Activated naive CD4-positive, alpha-beta T cell (primary cell): Measurements from ENCODE around the gene PLEKHG5.
"Not testable (repeated sequence)": the region's sequence is repeated elsewhere in the genome, so short reads cannot be mapped to it uniquely, and the experiment has no call there.

ENCODE experiments used
- DNase-seq, 4 experiments: peaks; one replicate each; lab custom pipeline; 2025; lab: John Stamatoyannopoulos, UW

Gene PLEKHG5

DNA sequence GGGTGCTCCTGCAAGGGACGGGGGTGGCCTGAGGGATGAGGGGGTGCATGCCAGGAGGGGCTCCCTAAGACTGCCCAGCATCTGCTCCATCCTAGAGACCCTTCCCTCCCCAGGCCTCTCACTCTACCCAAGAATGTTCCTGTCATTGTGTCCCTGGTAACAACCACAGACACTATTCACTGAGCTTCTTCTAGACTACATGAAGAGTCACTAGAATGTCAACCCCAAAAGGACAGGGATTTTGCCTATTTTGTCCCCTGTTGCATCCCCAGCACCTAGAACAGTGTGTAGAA is 28.4 kb downstream of the PLEKHG5 start:
- DNase-seq, result no peak

DNA sequence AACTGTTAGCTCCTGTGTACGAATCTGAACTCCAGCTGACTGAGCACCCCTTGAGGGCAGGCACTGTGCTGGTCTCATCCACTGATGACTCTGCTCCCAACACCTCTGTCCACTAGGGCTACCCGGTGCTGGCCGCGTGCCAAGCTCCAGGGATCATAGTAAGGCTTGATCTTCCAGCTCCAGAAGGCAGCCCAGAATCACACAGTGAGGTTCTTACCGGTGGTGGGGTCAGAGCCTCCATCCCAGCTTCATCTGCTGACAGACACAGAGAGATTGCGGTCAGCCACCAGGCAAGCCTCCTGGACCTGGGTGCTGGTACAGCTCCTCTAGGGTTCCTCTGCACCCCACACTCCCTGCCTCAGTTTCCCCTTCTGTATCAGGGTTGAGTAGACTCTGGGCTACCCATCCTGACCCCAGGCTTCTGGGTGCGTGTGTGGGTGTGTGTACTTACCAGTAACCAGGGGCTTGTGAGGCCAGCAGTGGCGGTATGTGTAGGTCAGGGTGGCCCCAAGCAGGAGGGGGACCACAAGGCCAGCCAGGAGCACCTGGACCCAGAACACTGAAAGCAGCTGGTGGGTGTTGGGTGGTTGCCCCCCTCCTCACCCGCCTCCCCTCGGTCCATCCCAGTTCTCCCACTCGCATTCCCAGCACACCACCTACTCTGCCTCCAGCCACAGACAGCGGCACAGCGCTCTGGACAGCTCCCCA is 28.9 kb downstream of the PLEKHG5 start:
- no peak for DNase-seq

DNA sequence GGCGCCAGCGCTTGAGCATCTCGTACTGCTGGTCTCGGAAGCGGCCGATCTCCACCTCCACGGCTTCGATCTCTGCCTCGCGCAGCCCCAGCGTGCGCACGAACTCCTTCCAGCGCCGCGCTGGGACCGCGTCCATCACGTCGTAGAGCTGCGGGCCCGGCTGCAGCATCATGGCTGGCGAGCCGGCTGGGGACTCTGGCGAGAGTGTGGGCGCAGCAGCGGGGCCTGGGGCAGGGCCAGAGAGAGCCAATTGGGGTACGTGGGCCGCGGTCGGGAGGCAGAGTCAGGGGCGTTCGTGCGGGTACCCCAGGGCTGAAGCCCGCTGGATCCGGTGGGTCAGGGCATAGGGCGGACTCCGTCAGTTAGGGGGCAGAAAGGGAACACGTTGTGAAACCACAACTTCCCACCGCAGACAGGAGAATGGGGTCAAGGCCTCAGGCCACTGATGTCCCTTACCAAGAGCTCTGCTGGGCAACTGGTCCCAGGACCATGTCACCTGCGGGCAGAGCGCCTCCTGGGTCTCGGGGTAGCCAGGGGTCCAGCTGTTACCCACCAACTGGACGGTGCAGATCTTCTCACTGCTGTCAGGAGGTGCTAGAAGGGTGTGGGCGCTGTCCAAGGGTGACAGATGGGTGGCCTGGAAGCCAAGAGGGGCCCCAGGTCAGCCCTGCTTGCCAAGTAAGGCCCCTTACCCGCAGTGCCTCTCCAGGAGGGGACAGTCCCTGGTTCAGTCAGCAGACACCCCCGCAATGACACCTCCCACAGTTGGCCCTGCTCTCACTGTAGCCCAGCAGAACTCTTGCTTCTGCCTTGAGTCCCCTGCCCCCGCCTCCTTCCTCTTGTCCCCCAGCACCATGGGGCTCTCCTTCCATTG is 29.7 kb downstream of the PLEKHG5 start:
- no peak for DNase-seq

DNA sequence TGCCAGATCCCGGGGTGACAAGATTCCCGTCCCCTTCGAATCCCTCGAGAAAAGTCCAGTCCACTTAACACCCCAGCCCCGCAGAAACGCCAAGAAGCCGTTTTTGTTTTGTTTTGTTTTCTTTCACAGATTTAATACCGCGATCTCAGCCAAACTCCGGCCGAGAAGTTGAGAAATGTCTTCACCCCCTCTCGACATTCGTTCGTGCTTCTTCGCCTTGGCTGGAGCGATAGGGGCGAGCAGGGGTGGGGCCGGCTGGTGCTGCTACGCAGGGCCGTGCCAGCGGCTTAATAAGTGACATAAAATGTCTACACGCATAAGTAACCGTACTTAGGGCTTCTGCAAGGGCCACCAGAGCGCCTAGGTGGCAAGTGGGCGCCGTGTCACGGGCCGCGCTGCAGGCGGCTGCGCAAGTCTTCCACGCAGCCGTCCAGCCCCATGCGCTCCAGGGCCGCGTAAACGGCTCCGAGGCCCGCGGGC is 30.4 kb downstream of the PLEKHG5 start:
- DNase-seq, result no peak

DNA sequence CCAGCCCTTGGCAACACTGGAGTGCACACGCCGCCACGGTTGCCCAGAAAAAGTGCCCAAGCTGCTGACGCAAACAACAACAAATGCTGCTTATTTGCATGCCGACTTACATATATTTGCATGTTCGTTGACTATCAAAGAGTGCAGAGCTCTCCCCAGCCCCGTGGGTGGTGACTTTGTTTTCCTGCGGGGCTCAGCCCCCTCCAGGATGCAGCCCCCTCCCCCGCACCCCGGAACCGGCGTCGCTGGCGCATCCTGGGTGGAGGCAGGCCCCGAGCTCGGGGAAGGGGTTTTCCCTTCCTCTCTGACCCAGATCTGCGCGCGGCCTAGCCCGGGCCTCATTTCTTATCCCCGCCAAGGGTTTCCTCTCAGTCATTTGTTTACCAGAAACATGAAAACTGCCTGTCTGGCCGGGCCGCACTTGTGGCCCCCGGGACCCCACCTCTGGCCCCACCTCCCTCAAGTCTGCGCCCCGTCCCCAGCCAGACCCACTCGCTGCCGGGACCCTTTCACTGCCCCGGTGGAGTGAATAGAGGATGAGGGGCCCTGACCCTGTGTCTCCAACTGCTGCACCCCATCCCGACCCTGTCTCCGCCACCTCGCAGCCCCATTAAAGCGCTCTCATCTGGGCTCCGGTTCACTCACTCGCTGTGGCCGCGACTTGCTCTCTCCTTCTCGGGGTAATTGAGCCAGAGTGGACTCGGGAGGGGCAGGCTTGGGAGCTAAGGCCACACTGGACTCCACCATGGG is 31.0 kb downstream of the PLEKHG5 start:
- DNase-seq, result peak; percentile 39 to 87 (median 68)

DNA sequence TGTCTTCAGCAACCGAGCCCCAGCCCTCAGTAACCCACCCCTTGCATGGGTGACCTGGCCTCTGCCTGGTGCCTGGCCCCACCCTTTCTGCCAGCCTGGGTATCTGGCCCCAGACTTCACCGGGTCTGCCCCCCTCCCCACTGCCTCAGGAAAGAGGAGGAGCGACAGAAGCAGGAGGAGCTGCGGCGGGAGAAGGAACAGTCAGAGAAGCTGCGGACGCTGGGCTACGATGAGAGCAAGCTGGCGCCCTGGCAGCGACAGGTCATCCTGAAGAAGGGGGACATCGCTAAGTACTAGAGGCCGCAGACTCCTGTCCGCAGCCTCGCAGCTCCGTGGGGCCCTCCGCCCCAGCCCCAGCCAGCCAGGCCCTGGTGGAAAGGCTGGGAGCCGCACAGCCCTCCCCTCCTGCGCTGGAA is 31.6 kb downstream of the PLEKHG5 start:
- DNase-seq, result peak in 2 of 4 experiments; percentile 44 to 47

DNA sequence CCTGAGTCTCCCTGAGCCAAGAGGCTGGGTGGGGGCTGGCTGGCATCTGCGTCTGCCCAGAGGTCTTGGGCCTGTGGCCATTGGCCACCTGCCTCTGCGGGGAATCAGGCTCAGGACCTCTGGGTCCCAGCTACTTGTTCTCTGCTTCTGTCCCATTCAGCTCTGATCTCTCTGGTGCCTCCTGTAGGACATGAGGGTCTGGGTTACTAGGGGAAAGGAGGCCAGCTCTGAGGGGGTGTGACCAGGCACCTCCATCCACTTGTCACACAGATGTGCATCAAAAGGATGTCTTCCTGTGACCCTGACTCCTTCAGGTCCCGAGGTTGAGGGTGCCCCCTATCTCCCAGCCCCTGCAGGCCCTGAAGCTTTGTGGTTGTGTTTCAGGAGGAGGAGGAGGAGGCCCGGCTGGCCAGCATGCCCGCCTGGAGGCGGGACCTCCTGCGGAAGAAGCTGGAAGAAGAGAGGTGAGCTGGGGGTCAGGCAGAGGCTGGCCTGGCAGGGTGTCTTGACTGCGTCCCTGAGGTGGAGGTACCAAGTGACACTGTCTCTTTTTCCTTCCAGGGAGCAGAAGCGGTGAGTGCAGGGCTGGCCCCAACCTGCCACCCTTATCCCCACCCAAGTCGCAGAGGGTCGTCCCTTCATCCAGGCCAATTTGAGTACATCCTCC is 34.5 kb downstream of the PLEKHG5 start:
- DNase-seq, result no peak

DNA sequence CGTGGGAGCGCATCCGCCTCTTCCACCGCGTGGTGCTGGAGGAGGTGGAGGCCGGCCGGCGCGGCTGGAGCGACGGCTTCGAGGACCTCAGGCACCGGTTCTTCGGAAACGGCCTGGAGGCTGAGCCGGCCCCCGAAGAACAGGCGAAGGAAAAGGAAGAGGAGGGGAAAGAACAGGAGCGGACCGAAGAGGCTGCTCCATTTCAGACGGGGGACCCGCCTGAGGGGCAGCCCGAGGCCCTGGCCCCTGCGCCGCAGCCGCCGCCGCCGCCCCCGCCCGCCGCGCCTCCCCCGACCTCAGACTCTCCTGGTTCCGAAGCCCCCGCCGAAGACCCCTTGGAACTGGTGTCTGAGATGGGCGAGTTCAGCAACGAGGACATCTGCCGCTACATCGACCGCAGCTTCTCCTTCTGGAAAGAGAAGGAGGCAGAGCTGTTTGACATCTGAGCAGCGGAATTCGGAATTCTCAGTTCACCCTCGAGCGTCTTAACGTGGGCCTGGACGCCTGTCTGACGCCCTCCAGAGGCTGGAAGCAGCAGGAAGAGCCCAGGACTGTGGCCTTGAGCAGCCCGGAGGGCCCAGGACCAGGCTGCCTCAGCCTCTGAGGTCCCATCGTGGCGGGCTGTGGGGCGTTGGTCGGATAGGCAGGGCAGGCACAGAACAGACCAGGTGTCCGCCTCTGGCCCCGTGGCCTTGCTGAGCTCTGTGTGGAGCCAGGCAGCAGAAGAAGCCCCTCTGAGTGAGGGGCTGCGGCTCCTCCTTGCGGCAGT is 35.5 kb downstream of the PLEKHG5 start:
- DNase-seq, result not testable (repeated sequence)

DNA sequence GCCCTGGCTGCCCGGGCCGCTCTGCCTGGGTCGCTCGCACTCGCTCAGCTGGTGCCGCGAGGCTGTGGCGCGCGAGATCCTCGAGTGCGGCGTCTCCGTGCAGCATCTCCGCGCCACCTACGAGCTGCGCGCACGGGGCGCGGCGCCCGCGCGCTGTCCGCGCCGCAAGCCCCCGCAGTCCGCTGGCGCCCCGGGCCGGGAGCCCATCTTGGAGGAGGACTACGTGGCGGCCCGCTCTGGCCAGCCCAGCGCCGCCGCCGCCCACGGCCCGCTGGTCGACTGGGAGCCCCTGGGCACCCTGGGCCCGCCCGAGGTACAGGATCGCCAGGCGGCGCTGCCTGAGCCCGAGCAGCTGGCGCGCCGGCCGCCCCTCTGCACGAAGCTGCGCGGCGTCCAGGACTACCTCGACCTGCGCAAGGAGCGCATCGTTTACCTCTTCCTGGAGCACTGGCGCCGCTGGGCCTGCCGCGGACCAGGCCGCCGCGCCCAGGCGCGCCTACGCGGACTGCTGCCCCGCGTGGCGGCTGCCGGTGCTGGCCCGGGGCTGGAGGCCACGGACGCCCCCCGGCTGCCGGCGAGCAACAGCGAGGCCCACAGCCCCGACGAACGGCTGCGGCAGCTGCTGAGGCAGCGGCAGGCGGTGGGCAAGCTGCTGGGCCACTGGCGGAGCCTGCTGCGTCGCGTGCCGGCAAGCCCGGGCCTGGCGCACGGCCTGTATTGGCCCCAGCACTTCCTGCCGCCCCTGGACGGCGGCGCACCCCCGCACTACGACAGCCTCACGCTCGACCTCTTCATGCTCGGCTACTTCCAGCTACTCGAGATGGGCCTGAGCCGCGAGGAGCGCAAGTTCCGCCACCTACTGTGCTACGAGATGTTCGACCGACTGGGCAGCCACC is 36.4 kb downstream of the PLEKHG5 start:
- peak in 1 of 4 experiments; percentile 17 for DNase-seq

DNA sequence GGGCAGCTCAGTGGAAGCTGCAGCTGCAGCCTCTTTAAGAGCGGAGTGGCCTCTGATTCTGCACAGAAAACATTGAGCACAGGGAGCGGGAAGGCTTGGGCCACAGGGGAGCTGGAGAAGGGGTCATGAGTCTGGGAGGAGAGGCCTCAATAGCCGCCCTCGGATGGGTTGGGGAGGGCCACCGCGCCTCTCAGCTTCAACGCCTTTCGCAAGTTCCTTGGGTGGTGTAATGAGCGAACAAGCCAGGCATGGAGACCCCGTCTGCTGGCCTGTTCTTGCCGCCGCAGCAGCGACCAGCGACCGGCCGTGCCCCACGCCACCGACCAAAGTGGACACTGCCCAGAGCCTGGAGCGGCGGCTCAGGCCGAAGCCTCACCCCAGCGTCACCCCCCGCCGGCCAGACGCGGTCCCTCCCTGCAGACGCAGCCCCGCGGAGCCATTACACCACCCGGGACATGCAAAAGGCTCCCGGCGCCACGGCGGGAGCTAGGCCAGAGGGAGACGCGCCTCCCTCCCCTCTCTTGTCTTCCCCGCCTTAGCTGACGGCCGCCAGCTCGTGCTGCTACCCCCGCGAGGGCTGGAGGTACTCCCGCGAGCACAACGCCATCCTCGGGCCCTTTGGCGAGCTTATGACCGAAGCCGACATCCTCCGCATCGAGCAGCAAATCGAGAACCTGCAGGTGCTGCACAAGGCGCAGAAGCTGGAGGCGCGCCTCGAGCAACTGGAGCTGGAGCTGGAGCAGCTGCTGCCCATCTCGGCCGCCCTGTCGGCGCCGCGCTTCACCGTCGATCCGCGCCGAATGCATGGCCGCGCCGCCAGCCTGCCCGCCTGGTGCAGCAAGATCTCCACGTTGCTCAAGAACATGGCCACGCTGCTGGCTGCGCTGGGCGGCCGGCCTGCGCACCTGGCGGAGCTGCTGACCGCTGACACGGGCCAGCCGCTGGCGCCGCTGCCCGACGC is 37.3 kb downstream of the PLEKHG5 start:
- not testable (repeated sequence) for DNase-seq

DNA sequence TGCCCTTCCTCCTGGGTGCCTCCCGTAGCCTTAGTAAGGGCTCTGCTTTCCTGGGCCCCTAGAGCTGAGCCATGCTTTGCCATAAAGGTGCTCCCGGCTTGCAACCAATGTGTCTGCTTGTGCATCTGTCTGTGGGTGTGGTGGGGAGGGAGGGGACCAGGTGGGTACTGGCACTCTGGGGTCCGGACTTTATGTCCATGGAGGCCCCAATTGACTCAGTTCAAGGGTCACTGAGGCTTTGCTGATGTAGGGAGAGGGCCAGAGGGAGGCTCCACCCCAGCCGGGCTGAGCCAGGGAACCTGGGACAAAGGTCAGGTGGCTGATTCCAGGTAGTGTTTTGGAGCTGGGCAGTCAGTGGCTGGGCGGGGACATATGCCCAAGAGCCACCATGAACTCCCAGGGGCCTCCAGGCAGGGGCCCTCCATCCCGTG is 40.5 kb downstream of the PLEKHG5 start:
- DNase-seq, result no peak

DNA sequence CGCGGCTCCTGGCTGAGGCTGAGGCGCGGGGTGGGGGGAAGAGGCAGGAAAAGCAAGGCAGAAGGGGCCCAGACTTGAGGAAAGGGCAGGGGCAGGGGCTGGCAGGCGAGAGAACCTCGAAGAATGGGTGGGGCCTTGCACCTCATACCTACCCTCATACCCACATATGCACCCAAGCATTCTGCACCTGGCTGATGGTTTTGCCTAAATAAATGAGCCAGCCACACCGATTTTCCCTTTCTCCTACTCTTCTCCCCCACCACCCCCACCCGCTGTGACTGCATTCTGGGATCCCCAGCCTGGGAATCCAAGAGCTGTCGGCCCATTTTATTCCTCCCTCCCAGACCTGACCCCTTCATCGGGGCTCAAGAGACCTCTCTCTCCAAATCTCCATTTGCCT is 41.0 kb downstream of the PLEKHG5 start:
- DNase-seq, result not testable (repeated sequence)

DNA sequence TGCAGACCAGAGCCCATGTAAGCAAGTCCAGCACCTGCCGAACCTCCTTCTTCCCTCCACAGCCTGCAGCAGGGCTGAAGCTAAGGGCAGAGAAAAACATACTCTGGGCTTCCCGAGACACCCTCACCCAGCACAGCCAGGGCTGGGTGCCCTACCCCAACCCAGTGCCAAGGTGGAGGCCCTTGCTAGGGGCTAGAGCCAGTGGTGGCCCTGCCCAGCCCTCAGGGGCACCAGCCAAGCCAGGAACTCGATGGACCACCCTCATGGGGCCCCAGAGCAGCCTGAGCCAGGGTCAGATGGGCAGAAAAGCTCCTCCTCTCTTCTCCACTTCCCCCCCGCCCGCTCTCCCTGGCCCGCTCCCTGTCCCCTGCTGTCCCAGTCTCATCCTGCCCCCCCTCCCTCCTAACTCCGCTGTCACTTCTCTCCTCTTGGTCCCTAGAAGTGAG is 41.4 kb downstream of the PLEKHG5 start:
- DNase-seq, result no peak

DNA sequence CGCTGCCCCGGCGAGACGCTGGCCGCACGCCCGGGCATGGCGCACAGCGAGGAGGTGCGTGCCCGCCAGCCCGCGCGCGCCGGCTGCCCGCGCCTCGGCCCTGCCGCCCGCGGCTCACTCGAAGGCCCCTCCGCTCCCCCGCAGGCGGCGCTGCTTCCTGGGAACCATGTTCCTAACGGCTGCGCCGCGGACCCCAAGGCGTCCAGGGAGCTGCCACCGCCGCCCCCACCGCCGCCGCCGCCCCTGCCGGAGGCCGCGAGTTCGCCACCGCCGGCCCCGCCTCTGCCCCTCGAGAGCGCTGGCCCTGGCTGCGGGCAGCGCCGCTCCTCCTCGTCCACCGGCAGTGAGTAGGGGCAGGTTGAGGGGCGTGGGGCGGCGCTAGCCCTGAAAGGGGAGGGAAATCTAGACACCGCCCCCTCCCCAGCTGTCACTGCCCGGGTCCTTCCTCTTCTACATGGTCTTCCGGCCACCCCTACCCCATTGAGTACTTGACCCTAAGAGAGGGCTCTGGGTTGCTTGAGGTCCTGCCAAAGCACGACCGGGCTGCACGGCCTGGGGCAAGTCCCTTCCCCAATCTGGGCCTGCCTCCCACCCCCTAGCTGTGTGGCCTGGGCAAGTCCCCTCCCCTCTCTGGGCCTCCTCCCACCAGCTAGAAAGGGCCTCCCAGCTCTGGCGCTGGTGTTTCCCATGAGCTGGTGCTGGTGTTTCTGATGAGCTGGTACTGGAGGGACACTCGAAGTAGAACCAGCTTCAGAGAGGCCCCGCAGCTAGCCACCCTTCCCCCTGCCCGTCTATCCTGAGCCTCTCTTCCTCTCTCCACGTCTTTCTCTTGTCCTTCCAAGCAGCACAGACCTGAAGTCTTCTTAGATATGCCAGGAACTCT is 42.5 kb downstream of the PLEKHG5 start:
- DNase-seq, result no peak

DNA sequence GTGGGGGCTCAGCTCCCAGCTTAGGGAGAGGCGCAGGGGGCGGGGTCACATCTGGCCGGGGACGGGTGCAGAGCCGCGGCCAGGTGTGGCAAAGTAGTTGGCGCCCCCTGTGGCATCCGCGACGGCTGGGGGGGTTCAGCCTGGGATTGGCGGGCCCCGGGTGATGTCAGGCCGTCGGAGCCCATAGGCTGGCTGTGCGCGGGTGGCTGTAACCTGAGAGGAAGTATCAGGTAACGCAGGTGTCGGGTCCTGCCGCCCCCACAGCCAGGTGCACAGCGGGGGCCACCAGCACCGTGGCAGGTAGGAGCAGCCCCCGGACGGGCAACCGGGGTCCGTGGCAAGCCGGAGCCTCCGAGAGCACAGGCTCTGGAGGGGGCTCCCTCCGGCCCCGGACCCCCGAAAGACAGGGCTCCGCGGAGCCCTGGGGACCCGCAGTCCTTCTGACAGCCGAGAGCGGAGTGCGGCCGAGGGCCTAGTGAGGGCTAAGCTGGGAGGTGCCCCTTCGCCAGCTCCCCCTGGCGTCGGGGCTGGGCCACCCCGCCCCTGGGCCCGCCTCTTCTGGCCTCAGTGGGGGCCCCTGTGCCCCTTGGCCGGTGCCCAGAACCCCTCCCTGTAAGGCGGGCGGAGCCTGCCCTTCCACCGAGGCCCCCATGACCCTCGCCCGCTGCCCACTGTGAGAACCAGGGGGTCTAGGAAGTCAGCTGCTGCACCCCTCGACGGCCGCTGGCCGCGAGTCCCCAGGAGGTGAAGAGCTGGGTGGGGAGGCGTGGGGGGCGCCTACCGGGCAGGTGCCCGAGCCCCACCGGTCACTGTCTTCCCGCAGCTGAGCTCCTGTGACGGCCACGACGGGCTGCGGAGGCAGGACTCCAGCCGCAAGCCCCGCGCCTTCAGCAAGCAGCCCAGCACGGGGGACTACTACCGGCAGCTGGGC is 43.4 kb downstream of the PLEKHG5 start:
- peak in 2 of 4 experiments; percentile 26 to 33 for DNase-seq

DNA sequence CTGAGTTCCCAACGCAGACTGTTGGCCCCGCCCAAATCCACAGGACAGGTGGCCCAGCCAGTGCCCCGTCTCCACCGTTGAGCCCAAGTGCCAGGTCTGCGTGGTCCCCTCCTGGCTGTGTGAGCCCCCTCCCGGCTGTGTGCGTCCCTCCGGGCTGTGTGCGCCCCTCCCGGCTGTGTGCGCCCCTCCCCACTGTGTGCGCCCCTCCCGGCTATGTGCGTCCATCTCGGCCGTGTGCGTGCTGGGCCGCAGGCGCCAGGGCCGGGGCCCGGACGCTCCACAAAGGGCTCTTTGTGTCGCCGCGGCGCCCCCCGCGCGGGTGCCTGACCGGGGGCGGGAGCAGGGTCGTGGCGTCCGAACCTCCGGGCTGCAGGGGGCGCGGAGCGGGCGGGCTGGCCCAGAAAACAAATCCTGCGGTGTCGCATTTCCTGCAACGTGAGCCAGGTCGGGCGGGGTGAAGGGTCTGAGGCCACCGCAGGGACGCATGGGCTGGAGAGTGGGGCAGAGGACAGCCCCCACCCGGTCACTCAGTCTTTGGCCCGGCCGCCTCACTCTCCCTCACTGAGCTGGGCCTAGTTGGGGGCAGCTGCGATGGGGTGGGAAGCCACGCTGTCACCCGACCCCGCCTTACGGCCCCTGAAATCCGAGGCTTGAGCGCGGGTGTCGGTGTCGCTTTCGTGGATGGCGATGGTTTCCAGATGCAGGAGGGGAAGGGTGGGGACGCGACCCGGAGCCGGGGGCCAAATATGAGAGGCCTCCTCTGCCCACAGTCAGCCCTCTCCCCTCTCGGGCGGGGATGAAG is 44.2 kb downstream of the PLEKHG5 start:
- no peak for DNase-seq
